COR-L47 (cell line): ENCODE results near the gene ABCA7.

ENCODE experiments used
- DNase-seq: peaks from one replicate; lab custom pipeline; 2025; lab: John Stamatoyannopoulos, UW

Gene ABCA7

DNA sequence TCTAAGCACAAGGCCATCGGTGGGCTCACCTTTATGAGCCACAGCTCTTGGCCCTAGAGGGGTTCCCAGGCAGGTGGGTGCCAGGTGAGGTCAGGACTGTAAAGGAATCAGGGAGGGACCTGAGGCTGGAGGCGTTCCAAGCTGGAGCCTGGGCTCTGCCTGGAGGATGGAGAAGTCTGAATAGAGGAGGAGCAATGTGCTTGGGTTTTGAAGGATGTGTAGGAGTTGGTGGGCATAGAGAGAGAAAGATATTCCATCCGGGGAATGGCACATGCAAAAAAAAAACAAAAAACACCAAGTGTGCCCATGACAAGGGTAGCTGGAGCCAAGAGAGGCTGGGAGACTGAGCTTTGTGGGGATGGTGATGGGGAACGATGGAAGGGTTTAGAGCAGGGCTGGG, 37.3 kb upstream of the ABCA7 start:
- DNase-seq: no peak

DNA sequence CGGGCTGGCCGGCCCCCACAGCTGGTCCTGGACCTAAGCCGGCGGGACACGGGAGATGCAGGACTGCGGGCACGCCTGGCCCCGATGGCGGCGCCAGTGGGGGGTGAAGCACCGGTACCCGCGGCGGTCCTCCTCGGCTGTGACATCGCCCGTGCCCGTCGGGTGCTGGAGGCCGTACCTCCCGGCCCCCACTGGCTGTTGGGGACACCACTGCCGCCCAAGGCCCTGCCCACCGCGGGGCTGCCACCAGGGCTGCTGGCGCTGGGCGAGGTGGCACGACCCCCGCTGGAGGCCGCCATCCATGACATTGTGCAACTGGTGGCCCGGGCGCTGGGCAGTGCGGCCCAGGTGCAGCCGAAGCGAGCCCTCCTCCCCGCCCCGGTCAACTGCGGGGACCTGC, 36.6 kb upstream of the ABCA7 start:
- DNase-seq: no peak

DNA sequence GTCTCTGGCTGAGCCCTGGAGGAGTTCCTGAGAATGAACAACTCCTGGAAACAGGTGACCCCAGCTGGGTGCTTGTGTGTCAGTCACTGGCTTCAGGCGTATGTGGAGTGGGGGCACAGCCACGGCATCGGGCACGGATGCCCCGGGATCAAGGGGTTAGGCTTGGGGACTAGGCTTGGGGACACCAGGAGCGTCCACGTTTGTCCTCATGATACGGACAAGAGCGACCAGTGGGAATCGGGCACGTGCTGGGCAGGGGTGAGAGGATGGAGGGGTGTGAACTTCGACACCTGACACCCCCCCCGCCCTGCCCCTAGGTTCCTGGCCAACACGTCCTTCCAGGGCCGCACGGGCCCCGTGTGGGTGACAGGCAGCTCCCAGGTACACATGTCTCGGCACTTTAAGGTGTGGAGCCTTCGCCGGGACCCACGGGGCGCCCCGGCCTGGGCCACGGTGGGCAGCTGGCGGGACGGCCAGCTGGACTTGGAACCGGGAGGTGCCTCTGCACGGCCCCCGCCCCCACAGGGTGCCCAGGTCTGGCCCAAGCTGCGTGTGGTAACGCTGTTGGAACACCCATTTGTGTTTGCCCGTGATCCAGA, 35.6 kb upstream of the ABCA7 start:
- DNase-seq: no peak

DNA sequence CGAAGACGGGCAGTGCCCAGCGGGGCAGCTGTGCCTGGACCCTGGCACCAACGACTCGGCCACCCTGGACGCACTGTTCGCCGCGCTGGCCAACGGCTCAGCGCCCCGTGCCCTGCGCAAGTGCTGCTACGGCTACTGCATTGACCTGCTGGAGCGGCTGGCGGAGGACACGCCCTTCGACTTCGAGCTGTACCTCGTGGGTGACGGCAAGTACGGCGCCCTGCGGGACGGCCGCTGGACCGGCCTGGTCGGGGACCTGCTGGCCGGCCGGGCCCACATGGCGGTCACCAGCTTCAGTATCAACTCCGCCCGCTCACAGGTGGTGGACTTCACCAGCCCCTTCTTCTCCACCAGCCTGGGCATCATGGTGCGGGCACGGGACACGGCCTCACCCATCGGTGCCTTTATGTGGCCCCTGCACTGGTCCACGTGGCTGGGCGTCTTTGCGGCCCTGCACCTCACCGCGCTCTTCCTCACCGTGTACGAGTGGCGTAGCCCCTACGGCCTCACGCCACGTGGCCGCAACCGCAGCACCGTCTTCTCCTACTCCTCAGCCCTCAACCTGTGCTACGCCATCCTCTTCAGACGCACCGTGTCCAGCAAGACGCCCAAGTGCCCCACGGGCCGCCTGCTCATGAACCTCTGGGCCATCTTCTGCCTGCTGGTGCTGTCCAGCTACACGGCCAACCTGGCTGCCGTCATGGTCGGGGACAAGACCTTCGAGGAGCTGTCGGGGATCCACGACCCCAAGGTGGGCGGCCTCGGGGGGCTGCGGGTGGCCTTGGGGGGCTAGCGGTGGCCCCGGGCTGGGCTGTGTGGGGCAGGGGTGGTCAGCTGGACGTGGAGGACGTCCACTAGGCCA, 34.9 kb upstream of the ABCA7 start:
- DNase-seq: no peak

DNA sequence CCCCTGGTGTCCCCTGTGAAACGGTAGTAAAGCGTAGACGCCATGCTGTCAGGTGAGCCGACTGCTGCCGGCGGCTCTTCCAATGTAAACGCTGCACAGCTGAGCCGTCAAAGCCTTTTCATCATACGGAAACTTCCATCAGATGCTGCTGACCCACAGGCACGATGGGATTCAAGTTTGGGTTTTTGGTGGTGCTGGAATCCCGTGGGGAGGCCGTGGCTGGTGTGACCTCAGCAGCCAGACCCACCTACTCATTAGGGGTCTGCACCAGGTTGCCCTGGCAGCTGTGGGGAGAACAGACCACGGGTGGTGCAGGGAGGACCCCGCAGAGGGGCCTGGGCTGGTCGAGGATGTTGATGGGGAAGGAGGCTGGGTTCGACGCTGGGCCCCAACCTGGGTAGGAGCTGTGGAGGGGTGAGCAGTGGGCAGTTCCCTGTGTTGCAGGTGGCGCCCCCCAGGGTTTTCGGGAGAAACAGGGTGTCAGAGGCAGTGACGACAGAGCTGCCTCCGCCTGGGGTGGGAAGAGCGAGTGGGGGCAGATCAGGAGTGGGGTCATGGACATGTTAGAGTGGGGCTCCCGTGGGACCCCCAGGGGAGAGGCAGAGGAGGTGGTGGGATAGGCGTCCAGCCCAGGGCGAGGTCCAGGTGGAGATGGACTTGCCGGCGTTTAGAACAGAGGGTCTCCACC, 33.1 kb upstream of the ABCA7 start:
- no peak for DNase-seq

DNA sequence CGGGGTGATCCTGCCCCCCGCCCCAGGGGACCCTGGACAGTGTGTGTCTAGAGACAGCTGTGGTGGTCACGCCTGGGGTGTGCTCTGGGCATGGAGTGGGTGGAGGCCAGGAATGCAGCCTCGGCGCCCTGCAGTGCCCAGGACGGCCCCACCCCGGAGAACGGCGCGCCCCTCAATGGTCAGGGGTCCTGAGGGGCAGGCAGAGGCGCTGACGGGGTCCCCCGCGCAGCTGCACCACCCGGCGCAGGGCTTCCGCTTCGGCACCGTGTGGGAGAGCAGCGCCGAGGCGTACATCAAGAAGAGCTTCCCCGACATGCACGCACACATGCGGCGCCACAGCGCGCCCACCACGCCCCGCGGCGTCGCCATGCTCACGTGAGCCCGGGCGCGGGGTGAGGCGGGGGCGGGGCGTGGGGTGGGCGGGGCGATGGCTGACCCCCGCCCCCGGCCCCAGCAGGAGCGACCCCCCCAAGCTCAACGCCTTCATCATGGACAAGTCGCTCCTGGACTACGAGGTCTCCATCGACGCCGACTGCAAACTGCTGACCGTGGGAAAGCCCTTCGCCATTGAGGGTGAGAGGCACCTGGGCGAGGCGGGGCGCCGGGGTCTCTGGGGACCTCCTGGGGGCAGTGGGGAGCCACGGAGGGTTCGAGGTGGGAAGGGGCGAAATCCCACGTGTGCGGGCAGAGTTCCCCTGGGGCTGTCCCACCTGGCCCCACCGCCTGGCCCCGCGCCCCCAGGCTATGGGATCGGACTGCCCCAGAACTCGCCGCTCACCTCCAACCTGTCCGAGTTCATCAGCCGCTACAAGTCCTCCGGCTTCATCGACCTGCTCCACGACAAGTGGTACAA, 32.3 kb upstream of the ABCA7 start:
- no peak for DNase-seq

DNA sequence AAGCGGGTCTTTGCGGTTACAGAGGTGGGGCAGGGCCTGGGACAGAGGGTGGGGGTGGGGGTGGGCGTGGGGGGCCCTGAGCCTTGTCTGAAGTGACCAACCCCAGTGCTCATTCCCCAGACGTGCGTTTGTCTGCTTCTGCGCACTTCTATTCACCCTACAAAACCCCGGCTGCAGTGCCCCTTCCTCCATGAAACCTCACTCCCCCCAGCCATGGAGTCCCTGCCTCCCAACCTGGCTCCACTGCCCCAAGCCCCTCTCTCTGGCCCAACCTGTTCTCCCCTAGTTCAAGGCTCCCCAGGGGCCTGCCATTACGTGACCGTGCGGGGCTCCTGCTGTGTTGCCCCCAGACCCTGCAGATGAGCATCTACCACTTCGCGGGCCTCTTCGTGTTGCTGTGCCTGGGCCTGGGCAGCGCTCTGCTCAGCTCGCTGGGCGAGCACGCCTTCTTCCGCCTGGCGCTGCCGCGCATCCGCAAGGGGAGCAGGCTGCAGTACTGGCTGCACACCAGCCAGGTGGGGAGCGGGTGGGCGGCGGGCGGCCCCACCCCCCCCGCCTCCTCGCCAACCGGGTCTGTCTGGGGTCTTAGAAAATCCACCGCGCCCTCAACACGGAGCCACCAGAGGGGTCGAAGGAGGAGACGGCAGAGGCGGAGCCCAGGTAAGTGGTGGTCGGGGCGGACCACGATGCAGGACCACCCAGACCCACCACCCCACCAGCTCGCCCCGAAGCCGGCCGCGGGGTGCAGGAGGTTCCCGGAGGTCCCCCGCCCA, 31.5 kb upstream of the ABCA7 start:
- no peak for DNase-seq

DNA sequence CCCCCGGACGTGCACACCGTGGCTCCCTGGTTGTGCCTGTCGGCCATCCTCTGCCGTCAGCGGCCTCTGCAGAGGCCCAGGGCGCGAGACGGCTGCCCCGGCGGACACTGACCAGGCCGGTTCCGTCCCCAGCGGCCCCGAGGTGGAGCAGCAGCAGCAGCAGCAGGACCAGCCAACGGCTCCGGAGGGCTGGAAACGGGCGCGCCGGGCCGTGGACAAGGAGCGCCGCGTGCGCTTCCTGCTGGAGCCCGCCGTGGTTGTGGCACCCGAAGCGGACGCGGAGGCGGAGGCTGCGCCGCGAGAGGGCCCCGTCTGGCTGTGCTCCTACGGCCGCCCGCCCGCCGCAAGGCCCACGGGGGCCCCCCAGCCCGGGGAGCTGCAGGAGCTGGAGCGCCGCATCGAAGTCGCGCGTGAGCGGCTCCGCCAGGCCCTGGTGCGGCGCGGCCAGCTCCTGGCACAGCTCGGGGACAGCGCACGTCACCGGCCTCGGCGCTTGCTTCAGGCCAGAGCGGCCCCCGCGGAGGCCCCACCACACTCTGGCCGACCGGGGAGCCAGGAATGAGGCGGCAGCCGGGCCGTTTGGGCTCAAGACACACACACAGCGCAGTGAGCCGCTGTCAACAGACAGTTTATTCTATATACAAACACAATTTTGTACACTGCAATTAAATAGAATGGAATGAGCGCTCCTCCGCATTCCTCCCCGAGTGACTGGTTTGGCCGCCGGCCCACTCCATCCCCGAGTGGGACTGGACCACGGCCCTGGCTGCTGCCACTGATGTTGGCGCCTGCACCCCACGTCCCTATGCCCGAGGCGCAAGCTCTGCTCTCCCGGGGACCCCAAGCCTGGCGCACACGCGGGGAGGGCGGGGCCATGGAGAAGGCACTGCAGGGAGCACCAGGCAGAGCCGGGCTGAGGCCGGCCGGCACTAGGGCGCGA, 30.6 kb upstream of the ABCA7 start:
- DNase-seq: no peak

DNA sequence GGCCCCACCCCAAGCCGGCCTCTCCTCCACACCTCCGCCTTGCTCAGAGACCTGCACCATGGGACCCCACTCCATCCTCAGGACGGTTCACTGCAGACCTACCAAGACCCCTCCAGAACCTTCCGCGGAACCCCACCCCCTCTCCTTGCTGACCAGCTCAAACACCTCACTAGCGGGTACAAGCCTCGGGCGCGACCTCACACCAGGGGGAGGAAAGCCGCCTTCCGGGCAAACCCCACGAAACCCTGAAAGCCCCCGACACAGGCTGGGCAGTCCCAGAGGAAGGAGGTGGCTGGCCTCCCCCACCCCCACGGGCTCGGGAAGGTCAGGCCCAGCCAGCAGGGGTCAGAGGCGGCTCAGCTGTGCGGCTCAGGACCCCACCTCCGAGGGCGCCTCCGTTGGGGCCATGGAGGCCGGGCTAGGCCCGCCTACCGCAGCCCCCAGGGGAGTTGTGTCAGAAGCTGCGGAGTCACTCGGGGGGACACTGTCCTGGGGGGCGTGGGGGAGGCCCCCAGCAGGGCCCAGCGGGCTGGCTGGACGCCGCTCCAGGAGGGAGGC, 29.8 kb upstream of the ABCA7 start:
- DNase-seq: no peak

DNA sequence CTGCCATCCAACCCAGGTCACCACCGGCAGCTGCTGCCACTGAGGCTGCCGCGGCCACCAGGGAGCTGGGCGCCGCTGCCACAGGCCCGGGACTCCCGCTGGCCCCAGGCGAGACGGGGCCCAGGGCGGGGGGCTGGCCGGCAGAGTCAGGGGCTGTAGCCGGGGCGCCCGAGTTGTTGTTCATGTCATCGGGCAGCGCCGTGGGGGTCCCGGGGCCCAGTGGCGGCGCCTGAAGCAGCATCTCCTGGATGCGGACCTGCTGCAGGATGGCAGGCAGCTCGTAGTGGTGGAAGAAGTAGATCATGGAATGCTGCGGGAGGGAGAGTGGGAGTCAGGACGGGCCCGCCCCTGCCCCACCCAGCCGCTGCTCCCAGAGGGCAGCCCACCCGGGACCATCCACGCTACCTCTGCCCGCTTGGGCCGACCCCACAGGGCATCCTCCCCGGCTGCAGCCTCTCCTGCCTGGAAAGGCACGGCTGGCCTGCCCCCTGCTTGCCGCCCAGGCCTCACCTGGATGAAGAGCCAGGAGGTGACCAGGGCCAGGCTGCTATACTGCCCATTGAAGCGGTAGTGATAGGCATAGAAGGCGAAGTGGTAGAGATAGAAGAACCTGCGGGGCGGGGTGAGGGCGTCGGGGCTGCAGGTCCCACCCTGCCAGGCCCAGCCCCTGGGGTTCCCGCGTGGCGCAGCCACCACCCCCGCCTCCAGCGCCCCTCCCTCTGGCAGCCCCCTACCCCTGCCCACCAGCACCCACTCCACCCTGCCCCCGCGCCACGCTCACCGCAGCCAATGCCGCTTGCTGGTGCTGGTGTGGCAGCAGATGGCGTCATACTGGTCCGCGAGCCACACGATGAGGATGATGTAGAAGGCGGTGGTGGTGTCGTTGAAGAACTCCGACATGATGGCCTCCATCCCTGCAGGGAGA, 29.1 kb upstream of the ABCA7 start:
- DNase-seq: no peak

DNA sequence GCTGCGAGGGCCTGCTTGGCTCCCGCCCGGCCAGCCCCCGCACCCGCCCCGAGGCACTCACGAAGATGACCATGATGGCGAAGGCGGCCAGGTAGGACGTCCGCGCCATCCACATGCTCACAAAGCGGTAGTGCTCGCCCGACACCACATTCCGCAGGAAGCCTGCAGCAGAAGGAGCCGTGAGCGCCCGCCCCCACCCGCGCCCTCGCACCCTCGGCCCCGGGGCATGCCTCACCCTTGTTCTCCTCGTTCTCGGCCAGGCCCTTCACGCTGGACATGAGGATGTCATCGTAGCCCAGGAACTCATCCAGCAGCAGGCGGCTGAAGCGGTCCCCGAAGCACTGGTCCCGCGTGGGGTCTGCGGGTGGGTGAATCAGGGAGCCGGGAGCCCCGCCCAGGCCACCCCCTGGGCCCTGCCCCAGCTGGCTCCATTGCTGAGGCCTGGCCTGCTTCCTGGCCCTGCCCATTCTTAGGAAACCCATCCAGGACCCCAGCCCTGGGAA, 28.0 kb upstream of the ABCA7 start:
- no peak for DNase-seq

DNA sequence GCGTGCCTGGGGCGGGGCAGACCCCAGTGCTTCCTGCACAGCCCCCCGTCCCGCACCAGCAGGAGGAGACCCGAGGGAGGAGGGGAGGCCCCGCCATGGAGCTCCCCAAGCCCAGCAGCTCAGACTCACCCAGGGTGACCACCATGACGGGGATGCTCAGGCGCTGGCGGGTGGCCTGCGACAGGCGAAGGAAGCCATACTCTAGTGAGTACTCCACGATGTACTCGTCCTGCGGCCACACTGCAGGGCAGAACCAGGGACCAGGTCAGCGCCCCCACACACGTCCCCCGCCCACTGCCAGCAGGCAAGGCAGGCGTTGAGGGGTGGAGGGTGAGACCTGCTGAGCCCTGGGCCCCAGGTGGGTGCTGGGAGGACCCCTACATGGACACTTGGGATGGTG, 27.6 kb upstream of the ABCA7 start:
- no peak for DNase-seq

DNA sequence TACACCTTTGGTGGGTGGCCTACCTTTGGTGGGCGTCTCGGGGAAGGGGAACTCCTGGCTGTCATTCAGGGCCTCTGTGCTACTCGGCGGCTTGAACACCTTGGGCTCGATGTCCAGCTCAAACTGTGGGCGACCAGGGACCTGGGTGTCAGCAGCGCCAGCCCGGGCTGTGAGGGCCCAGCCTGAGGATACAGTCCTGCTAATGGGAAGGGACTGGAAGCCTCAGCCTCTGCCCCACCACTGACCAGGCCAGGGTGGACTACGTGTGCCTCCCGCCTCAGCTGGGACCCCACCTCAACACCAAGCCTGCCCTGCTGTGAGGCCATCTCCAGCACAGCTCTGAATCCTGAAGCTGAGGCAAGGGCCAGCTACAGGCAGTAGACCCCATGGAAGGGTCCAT, 26.7 kb upstream of the ABCA7 start:
- no peak for DNase-seq

DNA sequence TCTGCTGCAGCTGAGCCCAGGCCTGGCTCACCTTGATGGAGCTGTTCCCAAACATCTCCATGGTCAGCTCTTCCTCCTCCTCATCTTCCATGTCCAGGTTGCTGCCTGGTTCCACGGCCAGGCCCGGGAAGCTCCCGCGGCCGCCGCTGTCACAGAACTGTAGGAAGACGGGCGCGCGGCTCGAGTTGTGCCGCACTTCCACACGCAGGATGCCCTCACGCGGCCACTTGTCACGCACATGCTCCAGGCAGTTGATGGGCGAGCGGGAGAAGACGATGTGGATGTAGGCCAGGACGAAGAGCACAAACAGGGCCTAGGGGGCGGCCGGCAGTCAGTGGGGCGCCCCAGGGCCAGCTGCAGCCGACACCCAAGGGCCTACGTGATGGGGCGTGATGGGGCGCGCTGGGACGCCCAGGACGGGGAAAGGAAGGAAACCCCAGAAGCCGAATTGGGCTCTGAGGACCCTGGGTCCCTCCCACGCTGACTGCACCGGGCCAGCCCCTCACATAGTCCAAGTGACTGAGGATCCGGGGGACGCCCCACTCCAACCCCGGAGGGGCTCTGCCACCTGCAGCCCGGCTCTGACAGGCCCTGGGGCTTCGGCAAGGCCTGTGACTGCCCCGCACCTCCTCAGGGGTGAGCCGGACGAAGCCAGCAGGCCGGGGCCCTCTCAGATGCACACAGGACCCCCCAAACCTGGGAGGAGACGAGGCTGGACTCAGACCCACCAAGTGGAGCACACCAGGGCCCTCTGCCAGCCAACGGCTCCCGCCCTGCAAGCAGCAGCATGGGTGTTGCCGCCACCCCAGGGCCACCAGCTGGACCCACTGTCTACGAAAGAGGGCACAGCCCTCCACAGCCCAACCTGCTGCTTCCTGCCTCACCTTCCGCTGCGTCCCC, 25.5 kb upstream of the ABCA7 start:
- DNase-seq: no peak

DNA sequence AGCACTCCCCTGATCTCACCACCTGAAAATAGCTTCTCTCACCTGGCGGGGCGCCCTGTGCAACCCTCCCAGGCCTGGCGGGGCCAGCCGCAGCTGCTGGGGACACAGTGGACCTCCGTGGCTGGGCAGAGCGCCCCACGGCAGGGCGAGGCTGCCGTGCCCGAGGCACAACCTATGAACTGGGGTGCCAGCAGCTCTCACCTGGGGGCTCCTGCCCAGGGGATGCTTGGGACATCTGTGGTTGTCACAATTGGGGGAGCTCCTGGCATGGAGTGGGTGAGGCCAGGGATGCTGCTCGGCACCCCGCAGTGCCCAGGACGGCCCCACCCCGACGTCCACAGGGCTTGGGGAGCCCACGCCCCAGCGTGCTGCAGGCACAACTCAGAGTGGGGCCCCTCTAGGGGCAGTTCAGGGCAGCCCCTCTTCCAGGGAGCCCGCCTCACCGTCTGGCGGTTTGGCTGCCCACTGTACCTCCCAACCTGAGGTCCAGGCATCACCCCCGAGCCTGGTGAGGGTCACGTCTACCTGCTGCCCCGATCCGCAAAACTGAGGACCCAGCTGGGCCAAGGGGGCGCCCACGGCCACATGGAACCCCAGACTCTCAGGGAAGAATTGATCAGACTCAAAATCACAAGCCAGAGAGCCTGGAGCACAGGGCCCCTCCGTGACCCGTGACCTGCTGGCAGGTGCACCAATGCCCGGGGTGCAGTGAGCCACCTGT, 24.7 kb upstream of the ABCA7 start:
- no peak for DNase-seq

DNA sequence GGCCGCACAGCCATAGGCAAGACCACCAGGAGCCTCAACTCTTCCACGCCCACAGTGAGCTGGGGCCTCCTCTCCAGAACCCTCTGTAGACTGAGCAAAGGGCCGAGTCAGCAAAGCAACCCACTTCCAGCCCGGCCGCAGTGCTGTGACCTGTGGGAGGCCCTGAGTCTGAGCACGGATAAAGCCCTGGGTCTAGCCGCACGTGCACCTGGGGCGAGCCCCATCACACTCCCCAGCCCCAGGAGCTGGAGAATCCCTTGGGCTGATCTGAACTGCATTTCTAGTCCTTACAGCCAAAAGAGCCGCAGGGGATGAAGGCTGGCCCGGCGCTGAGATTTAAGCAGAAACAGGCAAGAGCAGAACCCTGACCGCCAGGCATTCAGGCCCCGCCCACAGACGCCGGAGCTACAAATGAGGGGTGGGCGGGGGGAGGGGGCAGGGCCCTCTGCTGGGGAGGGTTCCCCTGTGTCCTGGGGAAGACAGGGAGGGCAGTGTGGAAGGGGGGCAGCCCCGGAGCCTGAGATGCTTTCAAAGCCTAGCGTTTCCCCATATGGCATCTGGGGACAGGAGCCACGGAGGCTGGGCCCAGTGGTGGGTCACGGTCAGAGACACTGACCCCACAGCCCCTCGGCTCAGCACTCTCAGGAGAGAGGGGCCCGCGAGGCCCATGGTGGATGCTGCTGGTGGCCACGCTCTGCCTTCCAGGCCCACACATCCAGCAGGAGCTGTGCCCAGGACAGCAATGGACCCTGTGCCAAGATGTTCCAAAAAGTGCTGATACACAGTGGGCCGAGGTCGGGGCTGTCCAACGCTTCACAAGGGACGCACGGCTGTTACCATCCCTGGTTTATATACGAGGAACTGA, 23.9 kb upstream of the ABCA7 start:
- no peak for DNase-seq
